Measurements from ENCODE around the gene CNPY2. TPM values are rescaled to one million over a fixed set of nuclear protein-coding genes. Genes with fewer than 3 reads are reported as not detected.

The CNPY2 gene
- total and polyA plus RNA-seq, 4 donors: 24.6 to 163 (median 70.7) TPM

DNA sequence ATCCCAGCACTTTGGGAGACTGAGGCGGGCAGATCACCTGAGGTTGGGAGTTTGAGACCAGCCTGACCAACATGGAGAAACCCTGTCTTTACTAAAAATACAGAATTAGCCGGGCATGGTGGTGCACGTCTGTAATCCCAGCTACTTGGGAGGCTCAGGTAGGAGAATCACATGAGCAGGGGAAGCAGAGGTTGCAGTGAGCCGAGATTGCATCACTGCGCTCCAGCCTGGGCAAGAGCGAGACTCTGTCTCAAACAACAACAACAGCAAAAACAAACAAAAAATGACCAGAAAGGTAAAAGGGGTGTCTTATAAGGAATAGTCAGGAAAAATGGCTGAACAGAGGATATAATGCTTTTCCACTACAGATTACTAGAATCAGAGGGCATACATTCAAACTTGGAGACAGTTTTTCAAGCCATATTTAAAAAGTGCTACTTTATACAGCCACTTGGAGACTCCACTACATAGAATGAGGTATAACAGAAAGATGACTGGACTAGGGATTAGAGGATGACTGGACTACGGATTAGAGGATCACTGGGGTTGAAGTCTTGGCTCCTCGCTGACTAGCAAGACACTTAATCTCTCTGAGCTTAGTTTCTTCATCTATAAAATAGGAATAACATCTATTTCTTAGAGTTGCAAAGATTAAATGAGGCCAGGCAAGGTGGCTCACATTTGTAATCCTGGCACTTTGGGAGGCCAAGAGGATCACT lies 10.8 kb downstream of the CNPY2 start:
- no peak overlapping the region for H3K9ac ChIP-seq (ENCODE audit: low read depth in 1 of 2, low read length in 2 of 2)
- H3K27ac ChIP-seq (ENCODE audit: low read depth in 1 of 2, low read length in 2 of 2): peak overlapping the region in 1 of 2 donors; percentile 47
- H3K27me3 ChIP-seq (ENCODE audit: control insufficient read depth in 4 of 4, insufficient read depth in 4 of 4, low read length in 3 of 4): no peaks in the 10 kb centered on the region
- WGBS: 73% methylated on average over 8 of the region's 8 CpGs
- H3K4me1 ChIP-seq (ENCODE audit: control insufficient read depth in 4 of 4, insufficient read depth in 4 of 4, low read length in 3 of 4): peaks cover 6 to 50% (median 39%) of the 10 kb centered on the region in 4 donors
- H3K4me3 ChIP-seq (ENCODE audit: low read depth in 1 of 3, low read length in 3 of 3): no peak overlapping the region
- TF ChIP-seq ZBTB33 (IDR thresholded peaks at IDR 0.05) (no peak), RXRA (IDR thresholded peaks at IDR 0.05) (peak in 1 of 2 donors; percentile 21), HNF4A (conservative IDR thresholded peaks at IDR 0.05) (peak in 1 of 2 donors; percentile 11), HNF4G (IDR thresholded peaks at IDR 0.05) (no peak), ATF3 (IDR thresholded peaks at IDR 0.05) (peak; percentile 55), RAD21 (IDR thresholded peaks at IDR 0.05) (peak in 1 of 2 donors; percentile 8), SP1 (IDR thresholded peaks at IDR 0.05) (no peak), REST (IDR thresholded peaks at IDR 0.05) (no peak), GABPA (IDR thresholded peaks at IDR 0.05 in 1 of 2, conservative IDR thresholded peaks at IDR 0.05 in 1 of 2) (no peak), TAF1 (conservative IDR thresholded peaks at IDR 0.05) (no peak)
- no peak for DNase-seq (ENCODE audit: low spot score)
- no peaks in the 10 kb centered on the region for H3K9me3 ChIP-seq (ENCODE audit: control insufficient read depth in 4 of 4, low read length in 3 of 4)
- peaks cover 3 to 14% (median 10%) of the 10 kb centered on the region in 4 donors for H3K36me3 ChIP-seq (ENCODE audit: control insufficient read depth in 4 of 4, insufficient read depth in 3 of 4, low read depth in 1 of 4, low read length in 3 of 4)

- no peaks in the 10 kb centered on the region for H3K9me3 ChIP-seq (ENCODE audit: control insufficient read depth in 4 of 4, low read length in 3 of 4)
- no peak overlapping the region for H3K9ac ChIP-seq (ENCODE audit: low read depth in 1 of 2, low read length in 2 of 2)
- 95% methylated on average over 3 of the region's 3 CpGs for WGBS
- DNase-seq (ENCODE audit: low spot score): no peak
- no peak overlapping the region for H3K27ac ChIP-seq (ENCODE audit: low read depth in 1 of 2, low read length in 2 of 2)
- H3K27me3 ChIP-seq (ENCODE audit: control insufficient read depth in 4 of 4, insufficient read depth in 4 of 4, low read length in 3 of 4): no peaks in the 10 kb centered on the region
- no peak for TF ChIP-seq NR2F2 (IDR thresholded peaks at IDR 0.05)
- TF ChIP-seq FOXA1 (IDR thresholded peaks at IDR 0.05): no peak
- TF ChIP-seq RXRA (IDR thresholded peaks at IDR 0.05): no peak
- no peak for TF ChIP-seq HNF4A (conservative IDR thresholded peaks at IDR 0.05)
- peaks cover 6 to 55% (median 41%) of the 10 kb centered on the region in 4 donors for H3K4me1 ChIP-seq (ENCODE audit: control insufficient read depth in 4 of 4, insufficient read depth in 4 of 4, low read length in 3 of 4)
- no peak overlapping the region for H3K4me3 ChIP-seq (ENCODE audit: low read depth in 1 of 3, low read length in 3 of 3)
- peaks cover 0 to 8% (median 5%) of the 10 kb centered on the region in 4 donors for H3K36me3 ChIP-seq (ENCODE audit: control insufficient read depth in 4 of 4, insufficient read depth in 3 of 4, low read depth in 1 of 4, low read length in 3 of 4)
These were observed 11.5 kb downstream of the CNPY2 start for GRCh38 chr12:56304276-56304675.

Measured in liver (tissue), 9 donors.